HCT116 (cell line): ENCODE results near the gene NCAPD2. TPM values are rescaled to one million over a fixed set of nuclear protein-coding genes. Genes with fewer than 3 reads are reported as not detected.
"Not testable (repeated sequence)": the region's sequence is repeated elsewhere in the genome, so short reads cannot be mapped to it uniquely, and the experiment has no call there.

Experiments used
- ATAC-seq: fragments of 200-7000 bp; cut with Tn5 transposase; 2 replicates; pipeline ENCODE4 v1.9.1; 2020; ENCODE audit warnings: mild to moderate bottlenecking, moderate library complexity
- BruUV-seq: library from RNA; stranded (reverse); fragments of 400-500 nt; replicated peaks from 2 replicates; lab custom pipeline; 2021; lab: Mats Ljungman, UMichigan
- CTCF ChIA-PET: fragments of 300-600 bp; sonication (Branson Sonifier 250); formaldehyde crosslinking; loops from one replicate; lab custom pipeline; 2021; ENCODE audit warnings: antibody characterized with exemption; lab: Charles Lee
- POLR2A ChIA-PET: fragments of 300-600, 350-600 bp; sonication (Branson Sonifier 250); formaldehyde crosslinking; loops from one replicate; lab custom pipeline; 2021; ENCODE audit warnings: antibody characterized with exemption; lab: Charles Lee
- RAD21 ChIA-PET, 2 experiments: fragments of 300-600 bp; sonication (Branson Sonifier 250); formaldehyde crosslinking; loops; one replicate each; lab custom pipeline; 2023; ENCODE audit warnings: low total read pairs in 2 of 2; ENCODE audit not compliant: uncharacterized antibody in 2 of 2, unreplicated experiment in 2 of 2, low non-redundant PET in 1 of 2; lab: Charles Lee
- DNase-seq: peaks from one replicate; pipeline ENCODE4 v3.0.0-alpha.2; 2010; ENCODE audit warnings: low read depth, low spot score
- H2AFZ ChIP-seq: fragments of 200-600 bp; shearing (Covaris generic), sonication (generic); 2 replicates; pipeline ENCODE4 v1.6.1; 2017; ENCODE audit warnings: low read depth, mixed run types, mixed read lengths, antibody characterized with exemption, low read length; ENCODE audit not compliant: poor library complexity, severe bottlenecking
- H3K27ac ChIP-seq: 2 replicates; pipeline ENCODE4 v1.5.1; 2012; ENCODE audit warnings: low read depth, low read length
- H3K27me3 ChIP-seq: fragments of 200-600 bp; sonication (generic); 2 replicates; pipeline ENCODE4 v1.6.1; 2016; ENCODE audit warnings: mixed run types, low read length, mixed read lengths; ENCODE audit not compliant: insufficient read depth
- H3K36me3 ChIP-seq, 2 experiments: fragments of 200-500 bp in 1 of 2; fragments of 200-600 bp in 1 of 2; sonication (Bioruptor generic) in 1 of 2; sonication (generic) in 1 of 2; 2 replicates each; pipeline versions ENCODE4 v1.5.1 to v1.6.1; 2014 to 2016; ENCODE audit warnings: low read length in 2 of 2, inconsistent platforms in 1 of 2, mixed read lengths in 1 of 2, mixed run types in 1 of 2; ENCODE audit not compliant: insufficient read depth in 2 of 2, control insufficient read depth in 1 of 2
- H3K4me1 ChIP-seq, 2 experiments: fragments of 200-600 bp in 1 of 2; sonication (generic) in 1 of 2; 2 replicates each; pipeline versions ENCODE4 v1.5.1 to v1.6.1; 2012 to 2017; ENCODE audit warnings: low read length in 2 of 2, inconsistent platforms in 1 of 2, mild to moderate bottlenecking in 1 of 2, mixed read lengths in 1 of 2, mixed run types in 1 of 2, moderate library complexity in 1 of 2; ENCODE audit not compliant: insufficient read depth in 2 of 2, control insufficient read depth in 1 of 2
- H3K4me2 ChIP-seq: fragments of 200-600 bp; sonication (generic); 2 replicates; pipeline ENCODE4 v1.6.1; 2017; ENCODE audit warnings: mixed run types, low read length, mixed read lengths
- H3K4me3 ChIP-seq, 2 experiments: fragments of 200-600 bp in 1 of 2; sonication (generic) in 1 of 2; replicated peaks in 1 of 2; 2 replicates each; pipeline ENCODE4 v1.5.1; 2011 to 2016; ENCODE audit warnings: low read length in 2 of 2, control low read depth in 1 of 2, low read depth in 1 of 2, mild to moderate bottlenecking in 1 of 2, mixed read lengths in 1 of 2, mixed run types in 1 of 2
- H3K79me2 ChIP-seq: fragments of 200-600 bp; sonication (generic); 2 replicates; pipeline ENCODE4 v1.6.1; 2017; ENCODE audit warnings: mild to moderate bottlenecking, mixed run types, low read length, moderate library complexity, mixed read lengths; ENCODE audit not compliant: insufficient read depth
- H3K9ac ChIP-seq: fragments of 200-600 bp; sonication (generic); 2 replicates; pipeline ENCODE4 v1.6.1; 2016; ENCODE audit warnings: low read length, mixed read lengths
- H3K9me2 ChIP-seq: fragments of 200-600 bp; sonication (generic), shearing (Covaris generic); 2 replicates; pipeline ENCODE4 v1.6.1; 2017; ENCODE audit warnings: mixed run types, mild to moderate bottlenecking, moderate library complexity; ENCODE audit not compliant: insufficient read depth
- H3K9me3 ChIP-seq, 2 experiments: fragments of 200-500 bp in 1 of 2; fragments of 200-600 bp in 1 of 2; sonication (Bioruptor generic) in 1 of 2; sonication (generic) in 1 of 2; 2 replicates each; pipeline ENCODE4 v1.6.1; 2014 to 2017; ENCODE audit warnings: low read length in 2 of 2, mixed read lengths in 2 of 2, inconsistent platforms in 1 of 2, low read depth in 1 of 2, mild to moderate bottlenecking in 1 of 2, mixed run types in 1 of 2, moderate library complexity in 1 of 2; ENCODE audit not compliant: control insufficient read depth in 1 of 2, insufficient read depth in 1 of 2
- H4K20me1 ChIP-seq: fragments of 200-600 bp; sonication (generic), shearing (Covaris generic); 2 replicates; pipeline ENCODE4 v1.6.1; 2017; ENCODE audit warnings: mixed run types, mild to moderate bottlenecking, moderate library complexity; ENCODE audit not compliant: insufficient read depth
- CBX3 ChIP-seq: IDR thresholded peaks from 2 replicates; pipeline ENCODE4 v1.6.1; 2012; ENCODE audit warnings: low read depth
- CEBPB ChIP-seq: IDR thresholded peaks from 2 replicates; pipeline ENCODE4 v1.6.1; 2012; ENCODE audit warnings: low read depth
- EGR1 ChIP-seq: IDR thresholded peaks from 2 replicates; pipeline ENCODE4 v1.6.1; 2012; ENCODE audit warnings: low read depth
- ELF1 ChIP-seq: IDR thresholded peaks from 2 replicates; pipeline ENCODE4 v1.6.1; 2012; ENCODE audit warnings: low read depth, borderline replicate concordance
- EZH2 ChIP-seq: fragments of 200-600 bp; sonication (generic); IDR thresholded peaks from 2 replicates; pipeline ENCODE4 v1.6.1; 2017; ENCODE audit warnings: antibody characterized with exemption, mixed run types
- FOSL1 ChIP-seq: IDR thresholded peaks from 2 replicates; pipeline ENCODE4 v1.6.1; 2012; ENCODE audit warnings: low read depth
- JUND ChIP-seq: IDR thresholded peaks from 2 replicates; pipeline ENCODE4 v1.6.1; 2012
- POLR2AphosphoS5 ChIP-seq: IDR thresholded peaks from 2 replicates; pipeline ENCODE4 v1.6.1; 2011; ENCODE audit warnings: mild to moderate bottlenecking, low read depth, low read length, moderate library complexity
- SP1 ChIP-seq: IDR thresholded peaks from 2 replicates; pipeline ENCODE4 v1.6.1; 2012; ENCODE audit warnings: low read depth
- ZFX ChIP-seq: fragments of 450-650 bp; IDR thresholded peaks from 2 replicates; pipeline ENCODE4 v1.6.1; 2017
- intact Hi-C: fragments of 100-400 bp; cut with micrococcal nuclease; formaldehyde crosslinking; loops from 2 replicates; pipeline ENCODE4 v1.10.0; 2022
- total RNA-seq: library from RNA; stranded (reverse); gene quantifications from one replicate; pipeline ENCODE4 v1.2.1, GENCODE V29; 2021; ENCODE audit not compliant: unreplicated experiment
- TF ChIP-seq, protein P1 (sequence below): IDR thresholded peaks from 2 replicates; pipeline ENCODE4 v1.6.1; 2012

Gene NCAPD2
- total RNA-seq, 1 experiment from 2014 or later: 177 TPM

GRCh38 chr12:6555018-6555691, 61.3 kb downstream of the NCAPD2 start:
- no peak overlapping the region for H3K4me3 ChIP-seq
- peaks cover 12% of the 10 kb centered on the region; the same call in 1 of the 2 replicates for H4K20me1 ChIP-seq
- no peak overlapping the region for H3K9ac ChIP-seq
- DNase-seq: no peak
- H3K4me2 ChIP-seq: no peak overlapping the region
- intact Hi-C loops: no loop called here
- peaks cover 3 to 21% of the 10 kb centered on the region in 2 experiments; a peak in 3 of 4 replicates for H3K4me1 ChIP-seq
- ChIA-PET CTCF (no interaction called here), POLR2A (no interaction called here), RAD21 (no interaction called here)
- H3K79me2 ChIP-seq: peaks cover 24% of the 10 kb centered on the region
- peaks cover 16 to 25% of the 10 kb centered on the region in 2 experiments for H3K36me3 ChIP-seq
- ATAC-seq: no peak
- no TSS peak for BruUV-seq
- H3K9me2 ChIP-seq: no peaks in the 10 kb centered on the region
- no peaks in the 10 kb centered on the region for H3K9me3 ChIP-seq
- TF ChIP-seq JUND (no peak), POLR2AphosphoS5 (no peak), CEBPB (no peak), EGR1 (no peak), ZFX (no peak), SP1 (no peak), ELF1 (no peak), FOSL1 (no peak), CBX3 (no peak), EZH2 (no peak)
- TF ChIP-seq, protein P1, sequence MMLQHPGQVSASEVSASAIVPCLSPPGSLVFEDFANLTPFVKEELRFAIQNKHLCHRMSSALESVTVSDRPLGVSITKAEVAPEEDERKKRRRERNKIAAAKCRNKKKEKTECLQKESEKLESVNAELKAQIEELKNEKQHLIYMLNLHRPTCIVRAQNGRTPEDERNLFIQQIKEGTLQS: no peak
- H3K27me3 ChIP-seq: no peaks in the 10 kb centered on the region
- no peak overlapping the region for H2AFZ ChIP-seq
- no peak overlapping the region; the same call in 1 of the 2 replicates for H3K27ac ChIP-seq

- intact Hi-C loops, H3K9ac ChIP-seq, H2AFZ ChIP-seq, BruUV-seq, DNase-seq, POLR2A ChIA-PET, H3K9me3 ChIP-seq, H3K27me3 ChIP-seq, RAD21 ChIA-PET, H3K27ac ChIP-seq, H3K9me2 ChIP-seq, H3K4me3 ChIP-seq, ATAC-seq, H3K4me2 ChIP-seq: not testable (repeated sequence)
- Histone ChIP-seq H3K4me1 (peaks cover 3 to 21% of the 10 kb centered on the region in 2 experiments; a peak in 3 of 4 replicates), H3K79me2 (peaks cover 36% of the 10 kb centered on the region), H3K36me3 (peaks cover 29 to 38% of the 10 kb centered on the region in 2 experiments), H4K20me1 (peaks cover 12% of the 10 kb centered on the region; the same call in 1 of the 2 replicates)
- CTCF ChIA-PET: interaction anchor here (0.6 to 2.9 kb wide), 2 partner anchors 10 to 17 kb away, joined by 3 to 9 read pairs; no protein-coding TSS in a partner anchor
These were observed 62.6 kb downstream of the NCAPD2 start for GRCh38 chr12:6556496-6556817.
